ENCODE data around the gene ITPR2. TPM values are rescaled to one million over a fixed set of nuclear protein-coding genes. Genes with fewer than 3 reads are reported as not detected.

Gene ITPR2
- polyA plus RNA-seq, 2 of the 4 experiments (the other 2 are of a cell fraction) = 3.1 to 8.1 TPM

DNA sequence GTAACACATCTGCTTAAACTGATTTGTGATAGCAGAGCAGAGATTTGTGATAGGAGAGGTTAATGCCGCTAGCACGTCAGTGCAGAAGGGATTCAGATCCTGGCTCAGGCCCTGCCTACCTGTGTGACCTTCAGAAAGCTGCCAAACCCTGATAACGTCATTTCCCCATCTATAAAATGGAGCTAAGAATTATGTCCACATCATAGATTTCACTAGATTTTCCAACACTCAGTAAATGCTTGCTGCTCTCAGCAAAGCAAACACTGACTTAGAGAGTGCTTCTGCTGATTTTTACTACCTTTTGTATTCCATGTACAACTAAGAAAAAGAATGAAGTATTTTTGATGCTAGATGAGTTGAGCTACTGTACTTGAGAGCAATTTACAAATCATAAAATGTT is 261.4 kb downstream of the ITPR2 start:
- FAIRE-seq (no peak), ATAC-seq (no peak), DNase-seq (ENCODE audit: low read depth in 1 of 2, low spot score in 1 of 2) (no peak)
- no peaks in the 10 kb centered on the region for H3K9me3 ChIP-seq
- no peak overlapping the region for H3K4me2 ChIP-seq
- POLR2A ChIA-PET = no interaction called here
- WGBS (ENCODE audit: missing lambda C conversion rate) = 81% methylated on average over 3 of the region's 3 CpGs
- TF ChIP-seq, protein P1, sequence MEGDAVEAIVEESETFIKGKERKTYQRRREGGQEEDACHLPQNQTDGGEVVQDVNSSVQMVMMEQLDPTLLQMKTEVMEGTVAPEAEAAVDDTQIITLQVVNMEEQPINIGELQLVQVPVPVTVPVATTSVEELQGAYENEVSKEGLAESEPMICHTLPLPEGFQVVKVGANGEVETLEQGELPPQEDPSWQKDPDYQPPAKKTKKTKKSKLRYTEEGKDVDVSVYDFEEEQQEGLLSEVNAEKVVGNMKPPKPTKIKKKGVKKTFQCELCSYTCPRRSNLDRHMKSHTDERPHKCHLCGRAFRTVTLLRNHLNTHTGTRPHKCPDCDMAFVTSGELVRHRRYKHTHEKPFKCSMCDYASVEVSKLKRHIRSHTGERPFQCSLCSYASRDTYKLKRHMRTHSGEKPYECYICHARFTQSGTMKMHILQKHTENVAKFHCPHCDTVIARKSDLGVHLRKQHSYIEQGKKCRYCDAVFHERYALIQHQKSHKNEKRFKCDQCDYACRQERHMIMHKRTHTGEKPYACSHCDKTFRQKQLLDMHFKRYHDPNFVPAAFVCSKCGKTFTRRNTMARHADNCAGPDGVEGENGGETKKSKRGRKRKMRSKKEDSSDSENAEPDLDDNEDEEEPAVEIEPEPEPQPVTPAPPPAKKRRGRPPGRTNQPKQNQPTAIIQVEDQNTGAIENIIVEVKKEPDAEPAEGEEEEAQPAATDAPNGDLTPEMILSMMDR (IDR thresholded peaks at IDR 0.05) = no peak
- TF ChIP-seq MYC (IDR thresholded peaks at IDR 0.05; ENCODE audit: borderline replicate concordance, low read length) (no peak), TP53 (CRISPR knock-in tag; IDR thresholded peaks at IDR 0.05) (no peak), ZC3H11A (IDR thresholded peaks at IDR 0.05) (no peak), REST (IDR thresholded peaks at IDR 0.05) (no peak), NFE2L2 (conservative IDR thresholded peaks at IDR 0.05; ENCODE audit: low read length) (no peak)
- TF ChIP-seq, protein P2, sequence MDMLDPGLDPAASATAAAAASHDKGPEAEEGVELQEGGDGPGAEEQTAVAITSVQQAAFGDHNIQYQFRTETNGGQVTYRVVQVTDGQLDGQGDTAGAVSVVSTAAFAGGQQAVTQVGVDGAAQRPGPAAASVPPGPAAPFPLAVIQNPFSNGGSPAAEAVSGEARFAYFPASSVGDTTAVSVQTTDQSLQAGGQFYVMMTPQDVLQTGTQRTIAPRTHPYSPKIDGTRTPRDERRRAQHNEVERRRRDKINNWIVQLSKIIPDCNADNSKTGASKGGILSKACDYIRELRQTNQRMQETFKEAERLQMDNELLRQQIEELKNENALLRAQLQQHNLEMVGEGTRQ (IDR thresholded peaks at IDR 0.05) = no peak
- no peaks in the 10 kb centered on the region for H3K4me1 ChIP-seq
- H3K4me3 ChIP-seq = no peak overlapping the region
- H3K27ac ChIP-seq = no peak overlapping the region
- CTCF ChIA-PET = interaction anchor here (1.2 to 1.5 kb wide), 2 partner anchors 9 to 21 kb away, joined by 3 to 4 read pairs; no protein-coding TSS in a partner anchor

DNA sequence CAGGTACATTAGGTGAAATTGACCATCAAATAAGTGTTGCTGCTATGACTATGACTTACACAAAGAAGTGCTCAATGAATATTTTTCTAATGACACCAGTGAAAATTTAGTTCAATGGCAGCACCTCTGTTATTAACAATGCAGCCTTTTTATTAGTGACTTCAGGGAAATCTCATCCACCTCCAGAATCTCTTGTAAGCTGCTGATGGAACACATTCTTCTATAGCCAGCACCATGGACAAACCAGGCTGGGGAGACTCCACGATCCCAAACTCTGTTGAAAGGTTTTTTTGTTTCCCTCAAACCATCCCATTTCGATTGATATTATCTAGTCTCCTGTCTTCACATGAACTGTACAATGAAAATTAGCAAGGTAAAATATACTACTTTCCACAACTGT is 265.9 kb downstream of the ITPR2 start:
- H3K4me3 ChIP-seq = no peak overlapping the region
- H3K9me3 ChIP-seq = no peaks in the 10 kb centered on the region
- no peak overlapping the region for H3K27ac ChIP-seq
- no peaks in the 10 kb centered on the region for H3K4me1 ChIP-seq
- DNase-seq (ENCODE audit: low read depth in 1 of 2, low spot score in 1 of 2) = no peak
- WGBS (ENCODE audit: missing lambda C conversion rate) = 38% methylated on average over 2 of the region's 2 CpGs
- no peak for FAIRE-seq
- no peak overlapping the region for H3K4me2 ChIP-seq
- TF ChIP-seq TP53 (CRISPR knock-in tag; IDR thresholded peaks at IDR 0.05) (no peak), HEYL (CRISPR knock-in tag; IDR thresholded peaks at IDR 0.05) (no peak), CHD4 (IDR thresholded peaks at IDR 0.05; ENCODE audit: borderline replicate concordance) (no peak), JUNB (IDR thresholded peaks at IDR 0.05) (no peak), EHF (CRISPR knock-in tag; IDR thresholded peaks at IDR 0.05) (no peak), ZFP36 (IDR thresholded peaks at IDR 0.05; ENCODE audit: borderline replicate concordance, partially characterized antibody) (no peak), RARB (CRISPR knock-in tag; IDR thresholded peaks at IDR 0.05) (no peak), MAFK (IDR thresholded peaks at IDR 0.05; ENCODE audit: partially characterized antibody) (no peak), JUN (IDR thresholded peaks at IDR 0.05) (no peak), FOXS1 (CRISPR knock-in tag; IDR thresholded peaks at IDR 0.05) (no peak)
- TF ChIP-seq, protein P3, sequence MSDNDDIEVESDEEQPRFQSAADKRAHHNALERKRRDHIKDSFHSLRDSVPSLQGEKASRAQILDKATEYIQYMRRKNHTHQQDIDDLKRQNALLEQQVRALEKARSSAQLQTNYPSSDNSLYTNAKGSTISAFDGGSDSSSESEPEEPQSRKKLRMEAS (IDR thresholded peaks at IDR 0.05) = no peak
- no peak for ATAC-seq
- CTCF ChIA-PET = no interaction called here
- POLR2A ChIA-PET = no interaction called here

GRCh38 chr12:26566675-26567074 is 266.3 kb downstream of the ITPR2 start:
- ATAC-seq (no peak), FAIRE-seq (peak; percentile 32), DNase-seq (ENCODE audit: low read depth in 1 of 2, low spot score in 1 of 2) (no peak)
- Histone ChIP-seq H3K4me3 (no peak overlapping the region), H3K27ac (no peak overlapping the region), H3K4me2 (no peak overlapping the region), H3K9me3 (no peaks in the 10 kb centered on the region), H3K4me1 (no peaks in the 10 kb centered on the region)
- ChIA-PET POLR2A (no interaction called here), CTCF (no interaction called here)
- 67% methylated on average over 2 of the region's 2 CpGs for WGBS (ENCODE audit: missing lambda C conversion rate)
- TF ChIP-seq NPAS2 (CRISPR knock-in tag; IDR thresholded peaks at IDR 0.05; ENCODE audit: borderline replicate concordance) (no peak), HES2 (IDR thresholded peaks at IDR 0.05) (no peak), HOXB5 (CRISPR knock-in tag; IDR thresholded peaks at IDR 0.05) (no peak), MYC (IDR thresholded peaks at IDR 0.05; ENCODE audit: borderline replicate concordance, low read length) (no peak), RARB (CRISPR knock-in tag; IDR thresholded peaks at IDR 0.05) (no peak), ESRRA (IDR thresholded peaks at IDR 0.05; ENCODE audit: borderline replicate concordance, low read length) (no peak), JUN (IDR thresholded peaks at IDR 0.05) (no peak), ZFP36 (IDR thresholded peaks at IDR 0.05; ENCODE audit: borderline replicate concordance, partially characterized antibody) (no peak), NFE2L2 (conservative IDR thresholded peaks at IDR 0.05; ENCODE audit: low read length) (no peak)
- TF ChIP-seq, protein P4, sequence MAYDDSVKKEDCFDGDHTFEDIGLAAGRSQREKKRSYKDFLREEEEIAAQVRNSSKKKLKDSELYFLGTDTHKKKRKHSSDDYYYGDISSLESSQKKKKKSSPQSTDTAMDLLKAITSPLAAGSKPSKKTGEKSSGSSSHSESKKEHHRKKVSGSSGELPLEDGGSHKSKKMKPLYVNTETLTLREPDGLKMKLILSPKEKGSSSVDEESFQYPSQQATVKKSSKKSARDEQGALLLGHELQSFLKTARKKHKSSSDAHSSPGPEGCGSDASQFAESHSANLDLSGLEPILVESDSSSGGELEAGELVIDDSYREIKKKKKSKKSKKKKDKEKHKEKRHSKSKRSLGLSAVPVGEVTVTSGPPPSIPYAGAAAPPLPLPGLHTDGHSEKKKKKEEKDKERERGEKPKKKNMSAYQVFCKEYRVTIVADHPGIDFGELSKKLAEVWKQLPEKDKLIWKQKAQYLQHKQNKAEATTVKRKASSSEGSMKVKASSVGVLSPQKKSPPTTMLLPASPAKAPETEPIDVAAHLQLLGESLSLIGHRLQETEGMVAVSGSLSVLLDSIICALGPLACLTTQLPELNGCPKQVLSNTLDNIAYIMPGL (CRISPR knock-in tag; IDR thresholded peaks at IDR 0.05; ENCODE audit: borderline replicate concordance) = no peak
- TF ChIP-seq, protein P5, sequence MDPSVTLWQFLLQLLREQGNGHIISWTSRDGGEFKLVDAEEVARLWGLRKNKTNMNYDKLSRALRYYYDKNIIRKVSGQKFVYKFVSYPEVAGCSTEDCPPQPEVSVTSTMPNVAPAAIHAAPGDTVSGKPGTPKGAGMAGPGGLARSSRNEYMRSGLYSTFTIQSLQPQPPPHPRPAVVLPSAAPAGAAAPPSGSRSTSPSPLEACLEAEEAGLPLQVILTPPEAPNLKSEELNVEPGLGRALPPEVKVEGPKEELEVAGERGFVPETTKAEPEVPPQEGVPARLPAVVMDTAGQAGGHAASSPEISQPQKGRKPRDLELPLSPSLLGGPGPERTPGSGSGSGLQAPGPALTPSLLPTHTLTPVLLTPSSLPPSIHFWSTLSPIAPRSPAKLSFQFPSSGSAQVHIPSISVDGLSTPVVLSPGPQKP (IDR thresholded peaks at IDR 0.05; ENCODE audit: low read depth, low read length) = no peak

All from A549 (cell line).